MM.1S (cell line): ENCODE measurements around the gene NUMBL.

ENCODE experiments used
- DNase-seq: peaks from one replicate; pipeline ENCODE4 v3.0.0-alpha.2; 2015
- H2AFZ ChIP-seq: fragments of 300-600 bp; sonication (generic); 2 replicates; pipeline ENCODE4 v1.6.0; 2016; ENCODE audit warnings: antibody characterized with exemption, low read length
- H3F3A ChIP-seq: fragments of 300-600 bp; sonication (generic); 2 replicates; pipeline ENCODE4 v1.6.1; 2016; ENCODE audit warnings: mild to moderate bottlenecking, antibody characterized with exemption, low read length, moderate library complexity, mixed read lengths; ENCODE audit not compliant: insufficient read depth
- H3K27ac ChIP-seq: fragments of 300-600 bp; sonication (generic); 2 replicates; pipeline ENCODE4 v1.5.1; 2016; ENCODE audit warnings: mild to moderate bottlenecking, low read length
- H3K27me3 ChIP-seq: fragments of 300-600 bp; sonication (generic); replicated peaks from 2 replicates; pipeline ENCODE4 v1.6.0; 2016; ENCODE audit warnings: low read length; ENCODE audit not compliant: insufficient read depth
- H3K36me3 ChIP-seq: fragments of 300-600 bp; sonication (generic); replicated peaks from 2 replicates; pipeline ENCODE4 v1.6.1; 2016; ENCODE audit warnings: mild to moderate bottlenecking, low read length, mixed read lengths; ENCODE audit not compliant: insufficient read depth
- H3K4me1 ChIP-seq: fragments of 300-600 bp; sonication (generic); 2 replicates; pipeline ENCODE4 v1.6.1; 2016; ENCODE audit warnings: low read length, mixed read lengths
- H3K4me2 ChIP-seq: fragments of 300-600 bp; sonication (generic); 2 replicates; pipeline ENCODE4 v1.6.0; 2016; ENCODE audit warnings: low read depth, low read length
- H3K4me3 ChIP-seq: fragments of 300-600 bp; sonication (generic); 2 replicates; pipeline ENCODE4 v1.5.1; 2016; ENCODE audit warnings: low read length, mixed read lengths
- H3K79me2 ChIP-seq: fragments of 300-600 bp; sonication (generic); 2 replicates; pipeline ENCODE4 v1.6.1; 2016; ENCODE audit warnings: mixed run types, low read length, mixed read lengths
- H3K9ac ChIP-seq: fragments of 300-600 bp; sonication (generic); 2 replicates; pipeline ENCODE4 v1.6.1; 2016; ENCODE audit warnings: low read length, mixed read lengths
- H3K9me2 ChIP-seq: fragments of 300-600 bp; sonication (generic); replicated peaks from 2 replicates; pipeline ENCODE4 v1.6.1; 2016; ENCODE audit warnings: mild to moderate bottlenecking, low read length, mixed read lengths; ENCODE audit not compliant: insufficient read depth
- H3K9me3 ChIP-seq: fragments of 300-600 bp; sonication (generic); replicated peaks from 2 replicates; pipeline ENCODE4 v1.6.1; 2016; ENCODE audit warnings: mild to moderate bottlenecking, low read length, mixed read lengths; ENCODE audit not compliant: insufficient read depth
- H4K20me1 ChIP-seq: fragments of 300-600 bp; sonication (generic); 2 replicates; pipeline ENCODE4 v1.6.1; 2016; ENCODE audit warnings: mild to moderate bottlenecking, low read length, moderate library complexity, mixed read lengths; ENCODE audit not compliant: insufficient read depth
- CTCF ChIP-seq: fragments of 300-600 bp; sonication (generic); IDR thresholded peaks from 2 replicates; pipeline ENCODE4 v1.5.1; 2016; ENCODE audit warnings: antibody characterized with exemption, low read length, mixed read lengths
- EZH2 ChIP-seq: fragments of 300-600 bp; sonication (generic); optimal IDR thresholded peaks from 2 replicates; pipeline ENCODE3; 2017; ENCODE audit warnings: low read depth, mild to moderate bottlenecking, antibody characterized with exemption, low read length, mixed read lengths
- EZH2phosphoT487 ChIP-seq: fragments of 300-600 bp; sonication (generic); IDR thresholded peaks from 2 replicates; pipeline ENCODE4 v1.6.1; 2018; ENCODE audit warnings: antibody characterized with exemption, low read length

Gene NUMBL

GRCh38 chr19:40717325-40717879 is 27.0 kb upstream of the NUMBL start:
- Histone ChIP-seq H3K4me3 (peak overlapping the region; percentile 85), H2AFZ (peak overlapping the region; percentile 93), H3K36me3 (no peaks in the 10 kb centered on the region), H3K79me2 (peaks cover 24% of the 10 kb centered on the region), H3F3A (peaks cover 4% of the 10 kb centered on the region; the same call in 1 of the 2 replicates), H3K27ac (no peak overlapping the region; the same call in 1 of the 2 replicates), H3K4me1 (peaks cover 37% of the 10 kb centered on the region), H4K20me1 (no peaks in the 10 kb centered on the region), H3K4me2 (peak overlapping the region; percentile 100), H3K27me3 (no peaks in the 10 kb centered on the region), H3K9me2 (no peaks in the 10 kb centered on the region), H3K9ac (peak overlapping the region; percentile 86), H3K9me3 (no peaks in the 10 kb centered on the region)
- TF ChIP-seq CTCF, result no peak
- TF ChIP-seq EZH2phosphoT487, result no peak
- TF ChIP-seq EZH2, result no peak
- no peak for DNase-seq

GRCh38 chr19:40716482-40717324 is 26.3 kb upstream of the NUMBL start, which contains the start of the genes COQ8B and ITPKC:
COQ8B (minus strand) TSS chr19:40716886; CDS start chr19:40714632, 2,254 bp downstream.
ITPKC (plus strand) TSS chr19:40717112; CDS start chr19:40717136, 24 bp downstream.
- Histone ChIP-seq H3K4me3 (peak within 1 kb of the TSS; percentile 85), H3K79me2 (peaks cover 24% of the 10 kb centered on the region), H3K36me3 (no peaks in the 10 kb centered on the region), H3K27ac (peak within 1 kb of the TSS; percentile 60; the same call in 1 of the 2 replicates), H3K27me3 (no peaks in the 10 kb centered on the region), H3F3A (peaks cover 4% of the 10 kb centered on the region; the same call in 1 of the 2 replicates), H3K4me1 (peaks cover 37% of the 10 kb centered on the region), H4K20me1 (no peaks in the 10 kb centered on the region), H3K4me2 (peak within 1 kb of the TSS; percentile 100), H3K9ac (peak within 1 kb of the TSS; percentile 86), H3K9me2 (no peaks in the 10 kb centered on the region), H2AFZ (peak within 1 kb of the TSS; percentile 94), H3K9me3 (no peaks in the 10 kb centered on the region)
- TF ChIP-seq EZH2phosphoT487, result no peak
- TF ChIP-seq EZH2, result no peak
- TF ChIP-seq CTCF, result no peak
- DNase-seq, result peak; percentile 99

GRCh38 chr19:40716031-40716481 is 25.6 kb upstream of the NUMBL start:
- no peaks in the 10 kb centered on the region for H3K9me3 ChIP-seq
- no peaks in the 10 kb centered on the region for H3K36me3 ChIP-seq
- H3K4me1 ChIP-seq, result peaks cover 37% of the 10 kb centered on the region
- TF ChIP-seq EZH2, result no peak
- no peak for TF ChIP-seq CTCF
- TF ChIP-seq EZH2phosphoT487, result no peak
- peak overlapping the region; percentile 100 for H3K4me2 ChIP-seq
- peak overlapping the region; percentile 94 for H2AFZ ChIP-seq
- no peaks in the 10 kb centered on the region for H4K20me1 ChIP-seq
- peaks cover 24% of the 10 kb centered on the region for H3K79me2 ChIP-seq
- H3K9me2 ChIP-seq, result no peaks in the 10 kb centered on the region
- DNase-seq, result no peak
- no peaks in the 10 kb centered on the region for H3K27me3 ChIP-seq
- peak overlapping the region; percentile 85 for H3K4me3 ChIP-seq
- H3K27ac ChIP-seq, result peak overlapping the region; percentile 60; the same call in 1 of the 2 replicates
- H3F3A ChIP-seq, result peaks cover 4% of the 10 kb centered on the region; the same call in 1 of the 2 replicates
- peak overlapping the region; percentile 86 for H3K9ac ChIP-seq
